ENCODE data around the gene SLC31A2. TPM values are rescaled to one million over a fixed set of nuclear protein-coding genes. Genes with fewer than 3 reads are reported as not detected.

The SLC31A2 gene
- total and polyA plus RNA-seq, 7 donors: 10.0 to 35.4 (median 16.4) TPM

DNA sequence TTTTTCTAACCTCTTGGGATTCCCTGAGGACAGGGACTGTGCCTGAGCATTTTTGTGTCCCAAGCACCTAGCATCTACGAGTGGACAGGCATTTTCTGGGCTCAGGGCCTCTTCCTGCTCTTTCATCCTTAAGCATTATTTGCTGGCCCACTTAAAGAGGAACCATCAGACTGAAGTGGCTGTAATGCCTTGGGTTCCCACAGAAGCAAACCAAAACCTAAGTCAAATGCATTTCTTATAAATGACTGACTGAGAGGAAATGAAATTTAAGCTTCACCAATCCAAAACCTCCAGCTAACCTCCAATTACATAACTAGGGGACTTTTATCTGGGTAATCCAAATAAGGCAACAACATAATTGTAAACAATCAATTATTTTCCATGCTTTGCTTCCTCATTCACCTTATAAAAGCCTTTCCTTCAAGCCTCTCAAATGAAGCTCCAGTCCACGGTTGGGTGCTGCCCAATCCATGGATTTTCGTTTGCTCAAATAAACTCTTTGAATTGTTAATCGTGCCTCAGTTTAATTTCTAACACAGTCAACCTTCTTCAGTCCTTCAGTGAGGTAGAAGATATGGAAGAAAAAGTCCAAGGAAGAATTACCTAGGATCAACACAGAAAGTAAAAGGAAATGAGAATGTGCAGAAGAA lies 25.3 kb upstream of the SLC31A2 start:
- DNase-seq: no peak
- WGBS, 3 donors: 71 to 73% (median 71%) methylated on average over 4 of the region's 4 CpGs
- H3K9me3 ChIP-seq: no peaks in the 10 kb centered on the region

GRCh38 chr9:113129466-113129865 lies 21.3 kb upstream of the SLC31A2 start:
- DNase-seq (no peak), ATAC-seq (no peak)
- no peak for TF ChIP-seq CTCF (IDR thresholded peaks at IDR 0.05)
- Histone ChIP-seq H3K4me3 (no peak overlapping the region), H3K27ac (no peak overlapping the region), H3K27me3 (ENCODE audit: insufficient read depth in 3 of 3, low read length in 2 of 3) (peaks cover 0 to 19% (median 0%) of the 10 kb centered on the region in 3 donors), H3K36me3 (ENCODE audit: insufficient read depth in 1 of 2, low read depth in 1 of 2) (no peaks in the 10 kb centered on the region), H3K4me1 (no peaks in the 10 kb centered on the region), H3K9me3 (no peaks in the 10 kb centered on the region)
- intact Hi-C loops (cut with DNase I): no loop called here

More for the DNA sequence above, 25.3 kb upstream of the SLC31A2 start:
- Histone ChIP-seq H3K27ac (no peak overlapping the region), H3K27me3 (ENCODE audit: insufficient read depth in 3 of 3, low read length in 2 of 3) (peaks cover 0 to 11% (median 0%) of the 10 kb centered on the region in 3 donors), H3K4me1 (no peaks in the 10 kb centered on the region), H3K4me3 (no peak overlapping the region), H3K36me3 (ENCODE audit: insufficient read depth in 1 of 2, low read depth in 1 of 2) (no peaks in the 10 kb centered on the region)
- TF ChIP-seq CTCF (IDR thresholded peaks at IDR 0.05): no peak
- no peak for ATAC-seq
- intact Hi-C loops (cut with DNase I): no loop called here

GRCh38 chr9:113129884-113130283 lies 20.9 kb upstream of the SLC31A2 start:
- Histone ChIP-seq H3K27ac (no peak overlapping the region), H3K27me3 (ENCODE audit: insufficient read depth in 3 of 3, low read length in 2 of 3) (peaks cover 0 to 19% (median 0%) of the 10 kb centered on the region in 3 donors), H3K9me3 (no peaks in the 10 kb centered on the region), H3K4me3 (no peak overlapping the region), H3K36me3 (ENCODE audit: insufficient read depth in 1 of 2, low read depth in 1 of 2) (no peaks in the 10 kb centered on the region), H3K4me1 (no peaks in the 10 kb centered on the region)
- intact Hi-C loops (cut with DNase I): no loop called here
- ATAC-seq (no peak), DNase-seq (no peak)
- no peak for TF ChIP-seq CTCF (IDR thresholded peaks at IDR 0.05)
- 21 to 47% (median 38%) methylated on average over 4 of the region's 4 CpGs for WGBS, 3 donors

DNA sequence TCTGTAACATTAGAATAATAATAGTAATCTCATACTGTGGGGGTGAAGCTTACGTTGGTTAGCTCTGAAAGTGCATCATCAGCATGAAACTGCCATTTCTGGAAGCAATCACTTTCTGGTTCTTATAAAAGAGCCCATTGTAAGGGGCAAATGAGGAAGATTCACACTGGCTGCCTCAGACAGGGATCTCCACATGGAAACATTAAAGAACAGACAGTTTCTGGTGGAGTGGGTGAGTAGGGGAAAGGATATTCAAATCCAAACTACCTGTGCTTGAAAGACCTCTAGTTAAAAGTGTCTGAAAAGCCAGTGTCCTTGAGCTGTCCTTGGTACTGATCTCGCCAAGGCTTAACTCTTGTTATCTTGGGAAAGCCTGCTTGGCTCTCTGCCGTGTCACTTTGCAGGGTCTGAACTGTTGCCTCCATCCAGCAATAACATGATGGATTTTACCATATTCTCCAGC lies 19.1 kb upstream of the SLC31A2 start:
- ATAC-seq (no peak), DNase-seq (no peak)
- Histone ChIP-seq H3K9me3 (no peaks in the 10 kb centered on the region), H3K4me3 (no peak overlapping the region), H3K27ac (no peak overlapping the region), H3K36me3 (ENCODE audit: insufficient read depth in 1 of 2, low read depth in 1 of 2) (no peaks in the 10 kb centered on the region), H3K4me1 (no peaks in the 10 kb centered on the region), H3K27me3 (ENCODE audit: insufficient read depth in 3 of 3, low read length in 2 of 3) (peaks cover 0 to 19% (median 0%) of the 10 kb centered on the region in 3 donors)
- intact Hi-C loops (cut with DNase I): no loop called here
- TF ChIP-seq CTCF (IDR thresholded peaks at IDR 0.05): no peak
- 4 to 13% (median 6%) methylated on average over 3 of the region's 3 CpGs for WGBS, 3 donors

All from psoas muscle (tissue), 8 donors.